ENCODE measurements around the gene PCCA. TPM values are rescaled to one million over a fixed set of nuclear protein-coding genes. Genes with fewer than 3 reads are reported as not detected.
A peak's percentile ranks its signal among the peaks of the same experiment; 100 is the strongest.

Gene PCCA
- total RNA-seq, 3 donors from 2014 or later = 55.7 to 98.6 (median 70.5) TPM

DNA sequence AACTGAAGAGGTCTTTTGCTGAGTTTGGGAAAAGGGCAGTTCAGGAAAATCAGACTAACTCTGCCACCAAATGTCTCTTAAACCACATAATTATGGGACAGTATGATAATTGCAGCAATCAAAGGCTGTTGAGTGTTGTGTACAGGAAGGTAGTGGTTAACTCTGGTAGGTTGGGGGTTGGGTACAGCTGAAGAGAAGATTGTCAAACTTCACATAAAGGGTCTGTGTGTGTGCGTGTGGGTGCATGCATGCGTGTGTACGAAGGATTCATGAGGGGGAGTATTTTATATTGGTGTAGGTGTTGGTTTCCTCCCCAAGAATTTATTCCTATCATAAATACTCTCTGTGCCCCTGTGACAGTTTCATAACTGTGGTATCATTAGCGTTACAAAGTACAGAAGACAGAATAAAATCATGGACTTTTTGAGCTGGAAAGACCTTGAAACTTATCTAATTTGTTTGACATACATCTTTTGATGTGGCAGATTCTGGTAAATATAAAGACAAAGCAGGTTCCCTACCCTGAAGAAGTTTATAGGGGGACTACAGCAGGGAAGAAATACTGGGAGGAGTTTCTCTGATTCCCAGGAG lies 94.1 kb downstream of the PCCA start:
- ATAC-seq (peak; percentile 80), DNase-seq (no peak)
- no peaks in the 10 kb centered on the region for H3K36me3 ChIP-seq (ENCODE audit: low read depth)
- H3K9me3 ChIP-seq = no peaks in the 10 kb centered on the region
- TF ChIP-seq, protein P1, sequence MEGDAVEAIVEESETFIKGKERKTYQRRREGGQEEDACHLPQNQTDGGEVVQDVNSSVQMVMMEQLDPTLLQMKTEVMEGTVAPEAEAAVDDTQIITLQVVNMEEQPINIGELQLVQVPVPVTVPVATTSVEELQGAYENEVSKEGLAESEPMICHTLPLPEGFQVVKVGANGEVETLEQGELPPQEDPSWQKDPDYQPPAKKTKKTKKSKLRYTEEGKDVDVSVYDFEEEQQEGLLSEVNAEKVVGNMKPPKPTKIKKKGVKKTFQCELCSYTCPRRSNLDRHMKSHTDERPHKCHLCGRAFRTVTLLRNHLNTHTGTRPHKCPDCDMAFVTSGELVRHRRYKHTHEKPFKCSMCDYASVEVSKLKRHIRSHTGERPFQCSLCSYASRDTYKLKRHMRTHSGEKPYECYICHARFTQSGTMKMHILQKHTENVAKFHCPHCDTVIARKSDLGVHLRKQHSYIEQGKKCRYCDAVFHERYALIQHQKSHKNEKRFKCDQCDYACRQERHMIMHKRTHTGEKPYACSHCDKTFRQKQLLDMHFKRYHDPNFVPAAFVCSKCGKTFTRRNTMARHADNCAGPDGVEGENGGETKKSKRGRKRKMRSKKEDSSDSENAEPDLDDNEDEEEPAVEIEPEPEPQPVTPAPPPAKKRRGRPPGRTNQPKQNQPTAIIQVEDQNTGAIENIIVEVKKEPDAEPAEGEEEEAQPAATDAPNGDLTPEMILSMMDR (IDR thresholded peaks at IDR 0.05) = no peak
- peaks cover 5% of the 10 kb centered on the region for H3K4me1 ChIP-seq (ENCODE audit: low read depth)
- intact Hi-C loops (cut with DNase I, micrococcal nuclease) = no loop called here
- no peak overlapping the region for H3K4me3 ChIP-seq

DNA sequence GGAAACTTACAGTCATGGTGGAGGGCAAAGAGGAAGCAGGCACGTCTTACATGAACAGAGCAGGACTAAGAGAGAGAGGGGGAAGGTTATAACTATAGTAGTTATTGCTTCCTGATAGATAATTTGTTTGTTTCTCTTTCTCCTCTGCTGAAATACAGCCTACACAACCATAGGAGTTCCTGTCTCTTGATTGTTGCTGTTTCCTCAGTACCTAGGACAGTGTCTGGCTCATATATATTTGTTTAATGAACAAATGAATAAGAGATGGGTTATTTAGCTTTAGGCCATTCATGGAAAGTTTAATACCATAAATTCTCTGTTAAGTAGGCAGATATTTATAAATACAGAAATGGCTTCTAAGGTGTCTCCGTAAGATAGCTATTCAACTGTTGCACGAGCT lies 95.2 kb downstream of the PCCA start:
- no peaks in the 10 kb centered on the region for H3K36me3 ChIP-seq (ENCODE audit: low read depth)
- H3K4me3 ChIP-seq = no peak overlapping the region
- peaks cover 5% of the 10 kb centered on the region for H3K4me1 ChIP-seq (ENCODE audit: low read depth)
- no peaks in the 10 kb centered on the region for H3K9me3 ChIP-seq
- DNase-seq (no peak), ATAC-seq (peak; percentile 40)
- TF ChIP-seq, protein P1 (IDR thresholded peaks at IDR 0.05) = no peak
- intact Hi-C loops (cut with DNase I, micrococcal nuclease) = no loop called here

DNA sequence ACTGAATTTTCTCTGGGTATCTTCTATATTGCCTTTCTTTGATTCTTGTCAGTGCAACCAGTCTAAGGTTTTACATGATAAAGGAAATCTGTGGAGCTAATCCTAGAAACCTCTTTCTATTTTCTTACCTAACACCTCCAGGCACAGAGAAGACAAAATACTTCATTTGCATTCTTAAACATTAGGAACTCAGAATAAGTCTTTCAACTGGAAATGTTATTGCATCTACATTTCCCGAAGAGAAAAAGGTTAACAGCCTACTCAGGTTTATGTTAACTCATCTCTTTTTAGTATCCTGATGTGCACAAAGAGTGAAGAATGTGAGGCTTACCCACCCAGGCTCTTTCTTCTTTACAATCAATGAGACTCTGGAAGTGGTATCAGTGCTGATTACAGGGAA lies 106.7 kb downstream of the PCCA start:
- intact Hi-C loops (cut with DNase I, micrococcal nuclease) = no loop called here
- no peaks in the 10 kb centered on the region for H3K36me3 ChIP-seq (ENCODE audit: low read depth)
- DNase-seq (no peak), ATAC-seq (no peak)
- H3K4me3 ChIP-seq = no peak overlapping the region
- TF ChIP-seq, protein P1 (IDR thresholded peaks at IDR 0.05) = no peak
- H3K9me3 ChIP-seq = no peaks in the 10 kb centered on the region
- H3K4me1 ChIP-seq (ENCODE audit: low read depth) = peaks cover 4% of the 10 kb centered on the region

DNA sequence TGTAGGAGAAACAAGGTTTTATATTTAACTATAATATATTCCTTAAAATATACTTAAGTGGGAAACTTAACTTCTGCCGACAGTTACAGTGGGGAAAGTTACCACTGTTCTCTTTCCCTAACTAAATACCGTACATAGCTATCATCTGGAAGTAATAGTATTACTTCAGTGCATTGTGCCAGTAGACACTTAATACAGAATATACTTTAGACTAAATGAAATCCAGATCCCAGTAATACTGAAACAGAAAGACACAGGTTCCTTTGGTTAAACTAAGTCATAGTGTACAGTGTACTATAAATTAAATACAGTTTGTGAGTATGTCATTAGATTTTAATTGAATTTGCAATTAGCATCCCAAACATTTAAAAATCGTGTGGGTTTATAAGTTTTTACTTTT lies 107.5 kb downstream of the PCCA start:
- H3K9me3 ChIP-seq = no peaks in the 10 kb centered on the region
- H3K36me3 ChIP-seq (ENCODE audit: low read depth) = no peaks in the 10 kb centered on the region
- peaks cover 4% of the 10 kb centered on the region for H3K4me1 ChIP-seq (ENCODE audit: low read depth)
- no peak overlapping the region for H3K4me3 ChIP-seq
- TF ChIP-seq, protein P1 (IDR thresholded peaks at IDR 0.05) = no peak
- DNase-seq = no peak
- intact Hi-C loops (cut with DNase I, micrococcal nuclease) = no loop called here
- ATAC-seq = no peak

DNA sequence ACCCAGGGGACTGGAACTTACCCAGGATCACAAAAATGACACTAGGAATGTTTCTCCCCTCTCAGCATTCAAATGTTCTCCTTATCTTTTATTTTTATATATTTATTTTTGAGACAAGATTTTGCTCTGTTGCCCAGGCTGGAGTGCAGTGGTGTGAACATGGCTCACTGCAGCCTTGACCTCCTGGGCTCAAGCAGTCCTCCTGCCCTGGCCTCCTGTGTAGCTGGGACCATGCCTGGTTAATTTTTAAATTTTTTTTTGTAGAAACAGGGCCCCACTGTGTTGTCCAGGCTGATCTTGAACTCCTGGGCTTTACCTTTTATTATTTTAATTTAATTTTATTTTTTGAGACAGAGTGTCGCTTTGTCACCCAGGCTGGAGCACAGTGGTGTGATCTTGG lies 108.2 kb downstream of the PCCA start:
- TF ChIP-seq, protein P1 (IDR thresholded peaks at IDR 0.05) = no peak
- DNase-seq (no peak), ATAC-seq (no peak)
- H3K36me3 ChIP-seq (ENCODE audit: low read depth) = no peaks in the 10 kb centered on the region
- H3K4me3 ChIP-seq = no peak overlapping the region
- no peaks in the 10 kb centered on the region for H3K9me3 ChIP-seq
- H3K4me1 ChIP-seq (ENCODE audit: low read depth) = peaks cover 4% of the 10 kb centered on the region
- intact Hi-C loops (cut with DNase I, micrococcal nuclease) = no loop called here

All from mucosa of descending colon (tissue), 3 donors.